ENCODE results near the gene PEX10.

PEX10 gene

GRCh38 chr1:2403273-2403672 is 9.1 kb downstream of the PEX10 start:
- no peak for DNase-seq

- DNase-seq: no peak
Measured at GRCh38 chr1:2402420-2402819, 9.9 kb downstream of the PEX10 start.

- DNase-seq: no peak
Measured at GRCh38 chr1:2400950-2401649, 11.3 kb downstream of the PEX10 start.

GRCh38 chr1:2400576-2400909 is 11.8 kb downstream of the PEX10 start:
- no peak for DNase-seq

GRCh38 chr1:2399890-2400575 is 12.3 kb downstream of the PEX10 start:
- DNase-seq: no peak

- no peak for DNase-seq
Measured at GRCh38 chr1:2398871-2399270, 13.5 kb downstream of the PEX10 start.

- no peak for DNase-seq
Measured at GRCh38 chr1:2397007-2397679, 15.2 kb downstream of the PEX10 start.

GRCh38 chr1:2396476-2396875 is 15.9 kb downstream of the PEX10 start:
- no peak for DNase-seq

GRCh38 chr1:2396059-2396458 is 16.3 kb downstream of the PEX10 start:
- DNase-seq: no peak

GRCh38 chr1:2395245-2395644 is 17.1 kb downstream of the PEX10 start:
- DNase-seq: no peak

GRCh38 chr1:2394761-2395160 is 17.6 kb downstream of the PEX10 start:
- DNase-seq: no peak

GRCh38 chr1:2394220-2394619 is 18.1 kb downstream of the PEX10 start:
- no peak for DNase-seq

- no peak for DNase-seq
Measured at GRCh38 chr1:2393471-2393877, 18.9 kb downstream of the PEX10 start.

- no peak for DNase-seq
Measured at GRCh38 chr1:2392686-2393085, 19.7 kb downstream of the PEX10 start.

GRCh38 chr1:2391931-2392509 is 20.3 kb downstream of the PEX10 start:
- no peak for DNase-seq

GRCh38 chr1:2391041-2391930 is 21.1 kb downstream of the PEX10 start, which contains the start of the genes MORN1 and RER1:
MORN1 (minus strand) TSS chr1:2391554; CDS start chr1:2391533, 21 bp downstream.
RER1 (plus strand) TSS chr1:2391841; CDS start chr1:2395791, 3,950 bp downstream.
- peak; percentile 99 for DNase-seq

- DNase-seq: no peak
Measured at GRCh38 chr1:2389644-2390043, 22.7 kb downstream of the PEX10 start.

- DNase-seq: no peak
Measured at GRCh38 chr1:2388004-2388913, 24.1 kb downstream of the PEX10 start.

GRCh38 chr1:2386636-2387611 is 25.4 kb downstream of the PEX10 start:
- no peak for DNase-seq

GRCh38 chr1:2385606-2386280 is 26.6 kb downstream of the PEX10 start:
- DNase-seq: peak; percentile 0

Measured in stimulated activated CD4-positive, alpha-beta T cell treated with anti-CD3 and anti-CD28 coated beads, Interleukin-1b, Interleukin-23, amount 100 ng/mL, for 48 hours (primary cell).